WI38 (cell line): Measurements from ENCODE around the gene SLC17A9.

ENCODE experiments used
- H3K4me3 ChIP-seq: 2 replicates; pipeline ENCODE4 v1.5.1; 2011; ENCODE audit warnings: low read depth, mild to moderate bottlenecking, control low read depth, low read length
- TF ChIP-seq, protein P1 (sequence below): IDR thresholded peaks from 2 replicates; pipeline ENCODE4 v1.5.1; 2012; ENCODE audit warnings: low read depth, mild to moderate bottlenecking, control low read depth, low read length

The SLC17A9 gene

DNA sequence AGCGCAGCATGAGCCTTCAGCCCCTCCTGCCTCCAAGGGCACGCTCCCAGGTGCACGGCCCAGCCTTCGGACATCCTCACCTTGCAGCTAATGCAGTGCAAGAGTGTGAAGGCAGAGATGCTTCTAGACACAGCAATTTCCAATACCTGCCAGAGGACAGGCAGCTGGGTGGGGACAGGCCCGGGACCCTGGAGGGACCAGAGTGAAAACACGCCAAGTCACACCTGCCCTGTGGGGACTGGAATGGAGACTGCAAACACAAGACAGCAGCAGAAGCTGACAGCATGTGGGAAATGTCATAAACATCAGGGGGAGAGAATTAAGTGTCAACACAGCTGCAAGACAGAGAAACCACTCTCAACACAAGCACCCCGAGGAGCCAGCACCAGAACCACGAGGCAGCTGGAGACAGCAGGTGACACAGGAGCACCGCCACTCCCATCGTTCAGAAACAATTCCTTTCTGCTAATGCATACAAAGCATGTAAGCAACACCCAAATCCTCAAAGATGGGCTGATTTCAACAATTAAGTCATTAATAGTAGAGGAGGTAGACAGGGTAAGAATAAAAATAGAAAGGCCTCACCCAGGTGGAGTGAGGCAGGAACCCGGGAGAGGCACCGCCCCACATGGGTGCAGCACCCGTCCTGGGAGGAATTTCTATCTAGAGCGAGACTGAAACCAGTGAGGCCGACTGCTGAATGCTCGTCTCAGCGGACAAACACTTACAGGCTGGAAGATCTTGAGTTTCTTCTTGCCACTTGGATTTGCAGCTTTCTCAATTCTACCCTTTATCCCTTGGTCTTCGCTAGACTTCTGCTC lies 43.3 kb upstream of the SLC17A9 start:
- H3K4me3 ChIP-seq, result no peak overlapping the region
- TF ChIP-seq, protein P1, sequence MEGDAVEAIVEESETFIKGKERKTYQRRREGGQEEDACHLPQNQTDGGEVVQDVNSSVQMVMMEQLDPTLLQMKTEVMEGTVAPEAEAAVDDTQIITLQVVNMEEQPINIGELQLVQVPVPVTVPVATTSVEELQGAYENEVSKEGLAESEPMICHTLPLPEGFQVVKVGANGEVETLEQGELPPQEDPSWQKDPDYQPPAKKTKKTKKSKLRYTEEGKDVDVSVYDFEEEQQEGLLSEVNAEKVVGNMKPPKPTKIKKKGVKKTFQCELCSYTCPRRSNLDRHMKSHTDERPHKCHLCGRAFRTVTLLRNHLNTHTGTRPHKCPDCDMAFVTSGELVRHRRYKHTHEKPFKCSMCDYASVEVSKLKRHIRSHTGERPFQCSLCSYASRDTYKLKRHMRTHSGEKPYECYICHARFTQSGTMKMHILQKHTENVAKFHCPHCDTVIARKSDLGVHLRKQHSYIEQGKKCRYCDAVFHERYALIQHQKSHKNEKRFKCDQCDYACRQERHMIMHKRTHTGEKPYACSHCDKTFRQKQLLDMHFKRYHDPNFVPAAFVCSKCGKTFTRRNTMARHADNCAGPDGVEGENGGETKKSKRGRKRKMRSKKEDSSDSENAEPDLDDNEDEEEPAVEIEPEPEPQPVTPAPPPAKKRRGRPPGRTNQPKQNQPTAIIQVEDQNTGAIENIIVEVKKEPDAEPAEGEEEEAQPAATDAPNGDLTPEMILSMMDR, result no peak

DNA sequence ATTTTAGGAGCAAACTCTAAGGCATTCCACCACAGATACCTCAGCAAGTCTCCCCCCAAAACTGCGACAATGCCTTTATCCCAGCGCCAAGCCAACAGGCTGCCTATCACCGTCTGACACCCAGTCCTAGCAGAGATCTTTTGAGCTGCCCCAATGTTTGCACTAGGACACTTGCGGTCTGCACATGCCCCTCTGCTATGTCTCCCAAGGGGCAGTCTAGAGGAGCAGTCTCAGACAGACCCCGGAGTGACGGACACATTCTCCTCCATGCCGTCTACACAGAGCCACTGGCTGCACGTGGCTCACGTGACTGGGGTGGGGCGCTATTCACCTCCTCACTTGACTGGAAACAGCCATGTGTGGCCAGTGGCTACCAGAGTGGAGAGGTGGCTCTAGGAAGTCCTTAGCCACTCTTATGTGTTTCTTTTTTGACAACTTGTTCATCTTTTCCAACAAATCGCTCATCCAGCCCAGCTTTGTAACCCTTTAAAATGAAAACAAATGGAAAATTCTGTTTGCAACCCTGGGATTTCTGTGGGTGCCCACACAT lies 42.2 kb upstream of the SLC17A9 start:
- no peak overlapping the region for H3K4me3 ChIP-seq
- TF ChIP-seq, protein P1, result no peak

DNA sequence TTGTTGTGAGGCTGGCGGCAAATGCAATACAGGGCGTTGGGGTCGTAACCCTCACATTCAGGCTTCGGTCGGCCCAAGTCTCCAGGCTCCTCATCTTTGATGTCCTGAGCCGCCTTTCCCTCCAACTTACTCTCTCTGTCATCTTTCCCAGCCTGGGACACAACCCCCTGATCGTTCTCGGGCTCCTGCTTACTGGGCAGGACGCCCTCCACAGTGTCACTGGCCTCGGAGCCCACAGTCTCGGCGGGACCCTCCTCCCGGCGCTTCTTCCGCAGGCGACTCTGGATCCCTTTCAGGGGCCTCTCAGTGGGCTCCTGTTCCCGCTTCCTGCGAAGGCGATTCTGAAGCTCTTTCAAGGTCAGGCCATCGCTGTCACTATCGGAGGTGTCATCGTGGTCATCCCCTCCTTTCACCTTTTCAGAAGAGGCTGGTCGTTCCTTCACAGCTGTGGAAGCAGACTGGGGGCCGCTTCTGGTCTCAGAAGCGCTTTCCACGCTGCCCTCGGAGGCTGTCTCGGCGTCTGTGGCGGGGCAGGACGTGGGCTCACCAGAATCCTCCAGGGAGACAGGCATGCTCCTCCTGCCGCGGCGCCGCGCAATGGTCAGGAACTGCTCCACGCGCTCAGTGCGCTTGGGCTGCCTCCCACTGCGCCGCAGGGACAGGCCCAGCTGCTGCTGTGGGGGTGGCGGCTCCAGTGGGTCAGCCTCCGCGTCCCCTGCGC lies 41.6 kb upstream of the SLC17A9 start:
- no peak overlapping the region for H3K4me3 ChIP-seq
- TF ChIP-seq, protein P1, result no peak

DNA sequence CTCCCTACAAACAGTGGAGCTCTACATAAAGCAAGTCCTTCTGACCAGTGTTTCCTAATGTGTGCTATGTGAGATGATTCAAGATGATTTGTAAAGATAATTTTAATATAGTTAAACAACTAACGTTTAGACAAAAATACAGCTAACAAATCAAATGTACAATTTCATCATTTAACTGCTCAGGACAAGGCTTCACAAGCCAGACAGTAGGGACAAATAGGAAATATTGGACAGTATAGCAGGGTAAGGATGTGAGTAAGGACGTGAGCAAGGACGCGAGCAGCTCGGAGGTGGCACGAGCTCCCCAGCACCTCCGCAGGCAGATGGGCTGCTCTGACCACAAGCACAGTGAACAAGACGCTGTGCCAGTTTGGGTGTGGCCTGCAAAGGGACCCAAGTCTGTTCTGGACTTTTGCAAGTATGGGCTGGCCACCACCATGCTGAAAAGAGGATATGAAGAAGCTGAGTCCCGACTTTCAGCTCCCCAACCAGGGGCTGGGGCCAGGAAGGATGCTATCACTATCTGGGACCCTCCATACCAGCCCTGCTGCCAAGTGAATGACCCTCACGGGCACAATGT lies 40.7 kb upstream of the SLC17A9 start:
- H3K4me3 ChIP-seq, result no peak overlapping the region
- TF ChIP-seq, protein P1, result no peak

DNA sequence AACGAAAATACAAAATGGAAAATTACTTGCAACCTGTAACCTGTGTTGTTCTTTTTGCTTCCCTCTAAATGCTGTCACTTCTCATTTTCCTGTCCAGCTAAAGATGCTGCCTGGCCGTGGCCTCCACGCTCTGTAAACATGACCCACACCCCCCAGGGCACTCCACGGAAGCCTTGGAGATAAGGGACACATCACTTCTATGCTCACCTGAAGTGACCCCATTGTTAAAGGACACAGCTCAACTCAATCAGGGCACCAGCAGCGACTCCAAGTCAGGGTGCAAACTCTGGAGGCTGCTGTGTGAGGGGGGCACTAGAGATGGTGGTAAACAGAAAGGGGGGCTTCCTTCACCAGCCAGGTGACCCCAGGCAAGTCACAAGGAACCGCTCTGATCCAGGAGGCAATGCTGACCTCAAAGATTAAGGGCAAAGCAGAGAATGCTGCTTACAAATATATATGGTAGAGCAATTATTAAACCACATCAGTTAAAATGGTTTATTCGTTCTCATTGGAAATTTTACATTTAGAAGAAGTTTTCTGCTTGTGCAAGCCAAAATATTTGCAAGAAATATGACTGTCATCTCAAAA lies 39.4 kb upstream of the SLC17A9 start:
- TF ChIP-seq, protein P1, result no peak
- no peak overlapping the region for H3K4me3 ChIP-seq

DNA sequence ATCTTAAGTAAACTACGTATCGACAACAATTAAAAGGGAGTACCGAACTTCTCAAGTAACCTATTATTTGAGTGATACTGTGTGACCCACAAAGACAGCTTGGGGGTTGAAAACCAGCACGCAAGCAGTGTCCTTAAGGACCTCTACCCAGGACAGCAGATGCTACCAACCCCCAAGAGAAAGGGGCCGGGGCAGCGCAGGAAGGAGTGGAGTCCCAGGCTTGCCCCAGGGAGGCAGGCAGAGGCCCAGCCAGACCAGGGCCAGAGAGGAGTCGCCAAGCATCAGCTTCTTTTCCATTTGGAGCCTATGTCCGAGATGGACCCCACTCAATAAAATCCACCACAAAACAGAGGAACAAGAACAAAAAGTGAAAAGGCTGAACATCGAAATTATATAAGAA lies 38.1 kb upstream of the SLC17A9 start:
- TF ChIP-seq, protein P1, result no peak
- no peak overlapping the region for H3K4me3 ChIP-seq
